Epithelial cell of proximal tubule (primary cell): ENCODE measurements around the gene IFRD2. TPM values are rescaled to one million over a fixed set of nuclear protein-coding genes. Genes with fewer than 3 reads are reported as not detected.

ENCODE experiments used
- DNase-seq: peaks from one replicate; pipeline ENCODE4 v3.0.0-alpha.2; 2011; ENCODE audit warnings: low read depth
- H3K4me3 ChIP-seq: 2 replicates; pipeline ENCODE4 v1.5.1; 2011; ENCODE audit warnings: low read depth, mild to moderate bottlenecking, low read length
- total RNA-seq: library from RNA; depleted of rRNA; stranded (reverse); fragments of >200 nt; gene quantifications from 2 replicates; pipeline ENCODE4 v1.2.3, GENCODE V29; 2015
- TF ChIP-seq, protein P1 (sequence below): conservative IDR thresholded peaks from 2 replicates; pipeline ENCODE4 v1.5.1; 2012; ENCODE audit warnings: low read depth, mild to moderate bottlenecking, low read length

The IFRD2 gene
- total RNA-seq, 1 donor from 2014 or later: 76.6 TPM

DNA sequence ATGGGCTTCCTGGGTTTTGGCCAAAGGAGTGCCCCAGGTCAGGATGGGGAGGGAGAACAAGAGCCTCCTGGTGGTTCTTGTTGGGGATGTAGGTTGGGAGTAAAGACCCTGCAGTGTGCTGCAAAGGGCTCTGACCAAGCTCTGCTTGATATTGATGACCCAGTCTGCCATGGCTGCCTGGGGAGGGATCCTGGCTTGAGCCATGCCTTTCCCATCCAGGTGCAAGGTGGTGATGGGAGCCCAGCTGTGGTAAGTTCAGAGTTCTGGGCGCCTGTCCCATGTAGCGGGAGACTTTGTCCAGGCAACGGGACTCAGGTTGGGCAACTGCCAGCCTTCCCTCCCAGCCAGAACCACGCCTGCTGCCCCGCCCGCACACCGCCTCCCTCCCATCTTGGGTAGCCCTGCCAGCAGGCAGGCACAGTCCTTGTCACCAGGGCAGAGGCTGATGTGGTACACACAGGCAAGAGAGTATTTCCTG is 53.6 kb downstream of the IFRD2 start:
- no peak for DNase-seq
- peak overlapping the region; percentile 87 for H3K4me3 ChIP-seq
- TF ChIP-seq, protein P1, sequence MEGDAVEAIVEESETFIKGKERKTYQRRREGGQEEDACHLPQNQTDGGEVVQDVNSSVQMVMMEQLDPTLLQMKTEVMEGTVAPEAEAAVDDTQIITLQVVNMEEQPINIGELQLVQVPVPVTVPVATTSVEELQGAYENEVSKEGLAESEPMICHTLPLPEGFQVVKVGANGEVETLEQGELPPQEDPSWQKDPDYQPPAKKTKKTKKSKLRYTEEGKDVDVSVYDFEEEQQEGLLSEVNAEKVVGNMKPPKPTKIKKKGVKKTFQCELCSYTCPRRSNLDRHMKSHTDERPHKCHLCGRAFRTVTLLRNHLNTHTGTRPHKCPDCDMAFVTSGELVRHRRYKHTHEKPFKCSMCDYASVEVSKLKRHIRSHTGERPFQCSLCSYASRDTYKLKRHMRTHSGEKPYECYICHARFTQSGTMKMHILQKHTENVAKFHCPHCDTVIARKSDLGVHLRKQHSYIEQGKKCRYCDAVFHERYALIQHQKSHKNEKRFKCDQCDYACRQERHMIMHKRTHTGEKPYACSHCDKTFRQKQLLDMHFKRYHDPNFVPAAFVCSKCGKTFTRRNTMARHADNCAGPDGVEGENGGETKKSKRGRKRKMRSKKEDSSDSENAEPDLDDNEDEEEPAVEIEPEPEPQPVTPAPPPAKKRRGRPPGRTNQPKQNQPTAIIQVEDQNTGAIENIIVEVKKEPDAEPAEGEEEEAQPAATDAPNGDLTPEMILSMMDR: peak; percentile 12

- no peak for DNase-seq
- H3K4me3 ChIP-seq: peak overlapping the region; percentile 87
- TF ChIP-seq, protein P1: no peak
Observed at GRCh38 chr3:50237754-50238548, 54.3 kb downstream of the IFRD2 start.

Other genes starting within 250 kb of the IFRD2 start
- 52.3 and 80.7 TPM in 2 replicates for gene RBM5, start 203.5 kb downstream of the IFRD2 start, total RNA-seq
- 36.0 and 58.6 TPM in 2 replicates for gene SEMA3F, start 137.1 kb downstream of the IFRD2 start, total RNA-seq
- gene GNAT1, start 100.8 kb downstream of the IFRD2 start, total RNA-seq: not detected in 2 replicates
- not detected in 2 replicates for gene SLC38A3, start 87.2 kb downstream of the IFRD2 start, total RNA-seq
- gene GNAI2, start 56.2 kb downstream of the IFRD2 start, total RNA-seq: 263 and 264 TPM in 2 replicates
- 4.6 and 29.5 TPM in 2 replicates for gene SEMA3B, start 23.3 kb downstream of the IFRD2 start, total RNA-seq
- gene LSMEM2, start 13.3 kb downstream of the IFRD2 start, total RNA-seq: not detected in 2 replicates
- 7.8 and 8.8 TPM in 2 replicates for gene HYAL3, start 7.0 kb upstream of the IFRD2 start, total RNA-seq
- 8.5 and 19.4 TPM in 2 replicates for gene NAA80, start 7.0 kb upstream of the IFRD2 start, total RNA-seq
- gene HYAL1, start 11.1 kb upstream of the IFRD2 start, total RNA-seq: 1.3 and 2.2 TPM in 2 replicates
- gene HYAL2, start 30.3 kb upstream of the IFRD2 start, total RNA-seq: 123 and 145 TPM in 2 replicates
- 39.8 and 46.6 TPM in 2 replicates for gene TUSC2, start 35.8 kb upstream of the IFRD2 start, total RNA-seq
- 27.0 and 31.5 TPM in 2 replicates for gene RASSF1, start 48.4 kb upstream of the IFRD2 start, total RNA-seq
- gene ZMYND10, start 53.3 kb upstream of the IFRD2 start, total RNA-seq: 0.92 and 3.1 TPM in 2 replicates
- gene NPRL2, start 58.3 kb upstream of the IFRD2 start, total RNA-seq: 24.6 and 27.3 TPM in 2 replicates
- gene CYB561D2, start 58.4 kb upstream of the IFRD2 start, total RNA-seq: 33.6 and 38.5 TPM in 2 replicates
- gene TMEM115, start 67.1 kb upstream of the IFRD2 start, total RNA-seq: 54.6 and 56.0 TPM in 2 replicates
- gene CACNA2D2, start 211.2 kb upstream of the IFRD2 start, total RNA-seq: 0.14 TPM in 1 of 2 replicates, not detected in the other